HepG2 (cell line): ENCODE results near the gene P2RX7. TPM values are rescaled to one million over a fixed set of nuclear protein-coding genes. Genes with fewer than 3 reads are reported as not detected.

Source experiments
- ARNT2 ChIP-seq: sonication (generic); formaldehyde crosslinking; IDR thresholded peaks from 2 replicates; pipeline ENCODE4 v1.8.0; 2022; ENCODE audit warnings: mild to moderate bottlenecking, low read depth, missing genetic modification reagents, moderate library complexity
- CAMTA2 ChIP-seq: sonication (generic); formaldehyde crosslinking; IDR thresholded peaks from 2 replicates; pipeline ENCODE4 v1.4.0; 2020; ENCODE audit warnings: mild to moderate bottlenecking, missing genetic modification reagents, borderline replicate concordance
- NFE2 ChIP-seq: sonication (generic); formaldehyde crosslinking; IDR thresholded peaks from 2 replicates; pipeline ENCODE4 v1.4.0; 2020; ENCODE audit warnings: missing genetic modification reagents
- POLR2A ChIP-seq, 2 experiments: IDR thresholded peaks; 2 replicates each; pipeline ENCODE4 v1.6.1; 2011; ENCODE audit warnings: low read depth in 2 of 2, low read length in 2 of 2, mild to moderate bottlenecking in 1 of 2, moderate library complexity in 1 of 2; ENCODE audit not compliant: insufficient read depth in 1 of 2
- RBM39 ChIP-seq: fragments of 200-400 bp; formaldehyde crosslinking; IDR thresholded peaks from one replicate; pipeline ENCODE4 v1.6.1; 2018; ENCODE audit warnings: antibody characterized with exemption, mild to moderate bottlenecking, low read depth, low read length; ENCODE audit not compliant: poor library complexity, severe bottlenecking
- RCOR2 ChIP-seq: IDR thresholded peaks from 2 replicates; pipeline ENCODE4 v1.6.1; 2016; ENCODE audit warnings: missing biosample characterization, missing genetic modification reagents
- YEATS4 ChIP-seq: sonication (generic); formaldehyde crosslinking; IDR thresholded peaks from 2 replicates; pipeline ENCODE4 v1.4.0; 2020; ENCODE audit warnings: missing genetic modification reagents, borderline replicate concordance
- ZC3H4 ChIP-seq: sonication (generic); formaldehyde crosslinking; IDR thresholded peaks from 2 replicates; pipeline ENCODE4 v1.4.0; 2020; ENCODE audit warnings: missing genetic modification reagents, borderline replicate concordance
- ZNF12 ChIP-seq: sonication (generic); formaldehyde crosslinking; IDR thresholded peaks from 2 replicates; pipeline ENCODE4 v1.5.0; 2020; ENCODE audit warnings: missing genetic modification reagents
- ZNF367 ChIP-seq: sonication (generic); formaldehyde crosslinking; IDR thresholded peaks from 2 replicates; pipeline ENCODE4 v1.4.0; 2020; ENCODE audit warnings: missing genetic modification reagents, borderline replicate concordance
- ZNF547 ChIP-seq: sonication (generic); formaldehyde crosslinking; IDR thresholded peaks from 2 replicates; pipeline ENCODE4 v1.5.1; 2020; ENCODE audit warnings: mild to moderate bottlenecking, missing genetic modification reagents
- ZNF556 ChIP-seq: sonication (generic); formaldehyde crosslinking; IDR thresholded peaks from 2 replicates; pipeline ENCODE4 v1.4.0; 2020; ENCODE audit warnings: mild to moderate bottlenecking, missing genetic modification reagents, borderline replicate concordance
- polyA plus RNA-seq, 8 experiments: library from polyadenylated mRNA; depleted of rRNA in 3 of 8; stranded (reverse) in 7 of 8; unstranded in 1 of 8; fragments of >200 nt; fragmentation: Illumina TruSeq in 4 of 8; extraction: Trizol in 4 of 8; gene quantifications; 2 replicates each; pipeline versions ENCODE4 v1.2.1 to v1.2.3, GENCODE V29; 2011 to 2016; ENCODE audit warnings: low read depth in 4 of 8, missing spikeins in 1 of 8, mixed read lengths in 1 of 8; ENCODE audit not compliant: insufficient read depth in 1 of 8
- total RNA-seq, 5 experiments: library from RNA; depleted of rRNA; stranded (reverse); fragments of >200 nt; fragmentation: Illumina TruSeq; extraction: Trizol; gene quantifications; 2 replicates each; pipeline ENCODE4 v1.2.3, GENCODE V29; 2016; ENCODE audit warnings: low read depth in 1 of 5
- TF ChIP-seq, protein P1 (sequence below): sonication (generic); formaldehyde crosslinking; IDR thresholded peaks from 2 replicates; pipeline ENCODE4 v1.4.0; 2020; ENCODE audit warnings: missing genetic modification reagents
- TF ChIP-seq, protein P2 (sequence below): sonication (generic); formaldehyde crosslinking; IDR thresholded peaks from 2 replicates; pipeline ENCODE4 v1.9.0; 2021; ENCODE audit warnings: mild to moderate bottlenecking, missing genetic modification reagents
- TF ChIP-seq, protein P3 (sequence below): sonication (generic); formaldehyde crosslinking; IDR thresholded peaks from 2 replicates; pipeline ENCODE4 v1.4.0; 2020; ENCODE audit warnings: missing genetic modification reagents
- TF ChIP-seq, protein P4 (sequence below): sonication (generic); formaldehyde crosslinking; IDR thresholded peaks from 2 replicates; pipeline ENCODE4 v1.4.0; 2020; ENCODE audit warnings: missing genetic modification reagents, borderline replicate concordance

The P2RX7 gene
- total and polyA plus RNA-seq, 2 of the 13 experiments (the other 11 are each of a cell fraction or from before 2014, with no cell fraction given): 0.13 to 0.73 TPM

DNA sequence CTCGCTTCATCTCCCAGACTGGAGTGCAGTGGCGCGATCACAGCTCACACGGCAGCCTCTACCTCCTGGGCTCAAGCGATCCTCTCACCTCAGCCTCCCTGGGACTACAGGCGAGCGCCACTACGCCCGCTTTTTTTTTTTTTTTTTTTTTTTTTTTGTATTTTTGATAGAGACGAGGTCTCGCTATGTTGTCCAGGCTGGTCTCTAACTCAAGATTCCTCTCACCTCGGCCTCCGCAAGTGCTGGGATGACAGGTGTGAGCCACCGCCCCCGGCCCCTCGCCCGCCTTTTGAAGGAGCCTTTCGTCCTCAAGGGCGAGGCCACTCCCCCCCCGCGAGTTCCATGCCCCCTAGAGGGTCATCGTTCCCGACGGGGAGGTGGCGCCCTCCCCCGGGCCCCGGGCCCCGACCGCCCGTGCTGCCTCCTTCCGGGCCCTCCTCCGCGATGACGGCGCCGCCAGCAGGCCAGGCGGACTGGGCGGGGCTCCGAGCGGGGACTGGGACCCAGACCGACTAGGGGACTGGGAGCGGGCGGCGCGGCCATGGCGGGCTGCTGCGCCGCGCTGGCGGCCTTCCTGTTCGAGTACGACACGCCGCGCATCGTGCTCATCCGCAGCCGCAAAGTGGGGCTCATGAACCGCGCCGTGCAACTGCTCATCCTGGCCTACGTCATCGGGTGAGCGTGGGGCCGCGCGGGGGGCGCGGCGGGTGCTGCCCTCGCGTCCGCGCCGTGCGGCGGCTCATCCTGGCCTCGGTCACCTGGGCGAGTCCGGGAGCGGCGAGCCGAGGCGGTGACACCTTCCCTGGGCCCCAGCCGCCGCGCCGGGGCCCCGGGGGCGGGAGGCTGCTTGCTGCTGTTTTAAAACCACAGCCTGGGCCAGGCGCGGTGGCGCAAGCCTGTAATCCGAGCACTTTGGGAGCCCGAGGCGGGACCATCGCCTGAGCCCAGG is 77.2 kb downstream of the P2RX7 start, which contains the start of gene P2RX4 (continued):
- TF ChIP-seq, protein P1, sequence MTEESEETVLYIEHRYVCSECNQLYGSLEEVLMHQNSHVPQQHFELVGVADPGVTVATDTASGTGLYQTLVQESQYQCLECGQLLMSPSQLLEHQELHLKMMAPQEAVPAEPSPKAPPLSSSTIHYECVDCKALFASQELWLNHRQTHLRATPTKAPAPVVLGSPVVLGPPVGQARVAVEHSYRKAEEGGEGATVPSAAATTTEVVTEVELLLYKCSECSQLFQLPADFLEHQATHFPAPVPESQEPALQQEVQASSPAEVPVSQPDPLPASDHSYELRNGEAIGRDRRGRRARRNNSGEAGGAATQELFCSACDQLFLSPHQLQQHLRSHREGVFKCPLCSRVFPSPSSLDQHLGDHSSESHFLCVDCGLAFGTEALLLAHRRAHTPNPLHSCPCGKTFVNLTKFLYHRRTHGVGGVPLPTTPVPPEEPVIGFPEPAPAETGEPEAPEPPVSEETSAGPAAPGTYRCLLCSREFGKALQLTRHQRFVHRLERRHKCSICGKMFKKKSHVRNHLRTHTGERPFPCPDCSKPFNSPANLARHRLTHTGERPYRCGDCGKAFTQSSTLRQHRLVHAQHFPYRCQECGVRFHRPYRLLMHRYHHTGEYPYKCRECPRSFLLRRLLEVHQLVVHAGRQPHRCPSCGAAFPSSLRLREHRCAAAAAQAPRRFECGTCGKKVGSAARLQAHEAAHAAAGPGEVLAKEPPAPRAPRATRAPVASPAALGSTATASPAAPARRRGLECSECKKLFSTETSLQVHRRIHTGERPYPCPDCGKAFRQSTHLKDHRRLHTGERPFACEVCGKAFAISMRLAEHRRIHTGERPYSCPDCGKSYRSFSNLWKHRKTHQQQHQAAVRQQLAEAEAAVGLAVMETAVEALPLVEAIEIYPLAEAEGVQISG (CRISPR knock-in tag): peak; percentile 98
- TF ChIP-seq ZNF547 (no peak; the same call in 1 of the 2 replicates), ZC3H4 (CRISPR knock-in tag) (no peak), NFE2 (CRISPR knock-in tag) (no peak), ZNF367 (CRISPR knock-in tag) (no peak; the same call in 1 of the 2 replicates), POLR2A (IDR thresholded peaks at IDR 0.05; ENCODE audit: insufficient read depth in 1 of 2, low read depth in 2 of 2, low read length in 2 of 2) (peak; percentile 93 to 97), CAMTA2 (CRISPR knock-in tag) (no peak), YEATS4 (CRISPR knock-in tag) (peak; percentile 81; the same call in 1 of the 2 replicates), RBM39 (peak; percentile 58), ZNF12 (CRISPR knock-in tag) (peak; percentile 57; the same call in 1 of the 2 replicates), ARNT2 (CRISPR knock-in tag) (peak; percentile 81; the same call in 1 of the 2 replicates), RCOR2 (CRISPR knock-in tag) (no peak), ZNF556 (CRISPR knock-in tag) (no peak)
- TF ChIP-seq, protein P2, sequence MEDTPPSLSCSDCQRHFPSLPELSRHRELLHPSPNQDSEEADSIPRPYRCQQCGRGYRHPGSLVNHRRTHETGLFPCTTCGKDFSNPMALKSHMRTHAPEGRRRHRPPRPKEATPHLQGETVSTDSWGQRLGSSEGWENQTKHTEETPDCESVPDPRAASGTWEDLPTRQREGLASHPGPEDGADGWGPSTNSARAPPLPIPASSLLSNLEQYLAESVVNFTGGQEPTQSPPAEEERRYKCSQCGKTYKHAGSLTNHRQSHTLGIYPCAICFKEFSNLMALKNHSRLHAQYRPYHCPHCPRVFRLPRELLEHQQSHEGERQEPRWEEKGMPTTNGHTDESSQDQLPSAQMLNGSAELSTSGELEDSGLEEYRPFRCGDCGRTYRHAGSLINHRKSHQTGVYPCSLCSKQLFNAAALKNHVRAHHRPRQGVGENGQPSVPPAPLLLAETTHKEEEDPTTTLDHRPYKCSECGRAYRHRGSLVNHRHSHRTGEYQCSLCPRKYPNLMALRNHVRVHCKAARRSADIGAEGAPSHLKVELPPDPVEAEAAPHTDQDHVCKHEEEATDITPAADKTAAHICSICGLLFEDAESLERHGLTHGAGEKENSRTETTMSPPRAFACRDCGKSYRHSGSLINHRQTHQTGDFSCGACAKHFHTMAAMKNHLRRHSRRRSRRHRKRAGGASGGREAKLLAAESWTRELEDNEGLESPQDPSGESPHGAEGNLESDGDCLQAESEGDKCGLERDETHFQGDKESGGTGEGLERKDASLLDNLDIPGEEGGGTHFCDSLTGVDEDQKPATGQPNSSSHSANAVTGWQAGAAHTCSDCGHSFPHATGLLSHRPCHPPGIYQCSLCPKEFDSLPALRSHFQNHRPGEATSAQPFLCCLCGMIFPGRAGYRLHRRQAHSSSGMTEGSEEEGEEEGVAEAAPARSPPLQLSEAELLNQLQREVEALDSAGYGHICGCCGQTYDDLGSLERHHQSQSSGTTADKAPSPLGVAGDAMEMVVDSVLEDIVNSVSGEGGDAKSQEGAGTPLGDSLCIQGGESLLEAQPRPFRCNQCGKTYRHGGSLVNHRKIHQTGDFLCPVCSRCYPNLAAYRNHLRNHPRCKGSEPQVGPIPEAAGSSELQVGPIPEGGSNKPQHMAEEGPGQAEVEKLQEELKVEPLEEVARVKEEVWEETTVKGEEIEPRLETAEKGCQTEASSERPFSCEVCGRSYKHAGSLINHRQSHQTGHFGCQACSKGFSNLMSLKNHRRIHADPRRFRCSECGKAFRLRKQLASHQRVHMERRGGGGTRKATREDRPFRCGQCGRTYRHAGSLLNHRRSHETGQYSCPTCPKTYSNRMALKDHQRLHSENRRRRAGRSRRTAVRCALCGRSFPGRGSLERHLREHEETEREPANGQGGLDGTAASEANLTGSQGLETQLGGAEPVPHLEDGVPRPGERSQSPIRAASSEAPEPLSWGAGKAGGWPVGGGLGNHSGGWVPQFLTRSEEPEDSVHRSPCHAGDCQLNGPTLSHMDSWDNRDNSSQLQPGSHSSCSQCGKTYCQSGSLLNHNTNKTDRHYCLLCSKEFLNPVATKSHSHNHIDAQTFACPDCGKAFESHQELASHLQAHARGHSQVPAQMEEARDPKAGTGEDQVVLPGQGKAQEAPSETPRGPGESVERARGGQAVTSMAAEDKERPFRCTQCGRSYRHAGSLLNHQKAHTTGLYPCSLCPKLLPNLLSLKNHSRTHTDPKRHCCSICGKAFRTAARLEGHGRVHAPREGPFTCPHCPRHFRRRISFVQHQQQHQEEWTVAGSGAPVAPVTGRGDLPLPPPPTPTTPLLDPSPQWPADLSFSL: no peak
- TF ChIP-seq, protein P3, sequence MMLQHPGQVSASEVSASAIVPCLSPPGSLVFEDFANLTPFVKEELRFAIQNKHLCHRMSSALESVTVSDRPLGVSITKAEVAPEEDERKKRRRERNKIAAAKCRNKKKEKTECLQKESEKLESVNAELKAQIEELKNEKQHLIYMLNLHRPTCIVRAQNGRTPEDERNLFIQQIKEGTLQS (CRISPR knock-in tag): 0 out of 2 replicates have a peak, but pooled peaks have one; percentile 9
- TF ChIP-seq, protein P4, sequence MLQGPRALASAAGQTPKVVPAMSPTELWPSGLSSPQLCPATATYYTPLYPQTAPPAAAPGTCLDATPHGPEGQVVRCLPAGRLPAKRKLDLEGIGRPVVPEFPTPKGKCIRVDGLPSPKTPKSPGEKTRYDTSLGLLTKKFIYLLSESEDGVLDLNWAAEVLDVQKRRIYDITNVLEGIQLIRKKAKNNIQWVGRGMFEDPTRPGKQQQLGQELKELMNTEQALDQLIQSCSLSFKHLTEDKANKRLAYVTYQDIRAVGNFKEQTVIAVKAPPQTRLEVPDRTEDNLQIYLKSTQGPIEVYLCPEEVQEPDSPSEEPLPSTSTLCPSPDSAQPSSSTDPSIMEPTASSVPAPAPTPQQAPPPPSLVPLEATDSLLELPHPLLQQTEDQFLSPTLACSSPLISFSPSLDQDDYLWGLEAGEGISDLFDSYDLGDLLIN (CRISPR knock-in tag): no peak
